HUES64 (cell line): ENCODE measurements around the gene PTPRC.

Experiments used
- H3K27ac ChIP-seq: 2 replicates; pipeline ENCODE4 v1.7.0; 2013; ENCODE audit warnings: low read depth, low read length, inconsistent platforms
- H3K27me3 ChIP-seq: 2 replicates; pipeline ENCODE4 v1.6.1; 2013; ENCODE audit warnings: mild to moderate bottlenecking, low read length; ENCODE audit not compliant: insufficient read depth
- H3K36me3 ChIP-seq: 2 replicates; pipeline ENCODE4 v1.6.1; 2013; ENCODE audit warnings: mild to moderate bottlenecking, low read length; ENCODE audit not compliant: insufficient read depth
- H3K4me1 ChIP-seq: 2 replicates; pipeline ENCODE4 v1.6.1; 2013; ENCODE audit warnings: mild to moderate bottlenecking, low read length, moderate library complexity; ENCODE audit not compliant: insufficient read depth
- H3K4me3 ChIP-seq: 2 replicates; pipeline ENCODE4 v1.5.1; 2013; ENCODE audit warnings: mild to moderate bottlenecking, low read length, moderate library complexity
- H3K9ac ChIP-seq: 2 replicates; pipeline ENCODE4 v1.6.1; 2013; ENCODE audit warnings: mild to moderate bottlenecking, low read depth, low read length
- H3K9me3 ChIP-seq: 2 replicates; pipeline ENCODE4 v1.6.1; 2013; ENCODE audit warnings: low read depth, low read length; ENCODE audit not compliant: insufficient read depth
- WGBS: fragments of 150-250, 120-280 bp; methylation state at CpG from one replicate; pipeline ENCODE4 v1.1.7; 2013; ENCODE audit warnings: missing lambda C conversion rate; 5-methylcytosine and 5-hydroxymethylcytosine counted together

The PTPRC gene

DNA sequence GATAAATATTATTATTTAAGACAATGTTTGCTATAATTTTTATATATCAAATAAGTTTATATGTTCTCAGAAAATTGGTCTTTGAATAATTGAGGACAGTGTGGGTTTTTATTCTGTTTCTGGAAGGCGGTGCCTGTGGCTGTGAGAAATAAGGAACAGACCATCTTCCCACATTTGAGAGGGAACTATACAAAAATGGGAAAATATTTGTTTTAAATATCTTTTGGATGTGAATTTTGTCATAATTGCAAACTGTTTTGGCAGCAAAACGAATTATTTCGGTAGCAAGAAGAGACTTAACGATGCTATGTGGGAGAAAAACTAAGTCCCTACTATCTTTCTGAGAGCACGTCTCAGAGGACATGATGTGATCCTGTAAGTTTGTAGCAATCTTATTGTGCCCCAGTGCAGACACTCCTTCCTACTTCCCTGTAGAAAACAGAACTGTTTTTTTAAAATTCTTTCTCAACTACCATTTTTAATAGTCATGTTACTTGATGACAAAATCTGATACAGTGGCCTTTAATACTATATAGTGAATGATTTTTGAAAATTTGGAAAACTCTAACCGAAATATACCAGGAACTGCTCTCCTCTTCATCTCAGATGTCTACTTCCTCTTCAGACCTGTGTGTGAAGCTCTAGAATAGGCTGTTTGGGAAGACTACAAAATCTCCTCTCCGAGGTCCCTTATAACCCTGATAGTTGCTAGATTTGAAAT, 25.4 kb downstream of the PTPRC start:
- Histone ChIP-seq H3K27me3 (no peaks in the 10 kb centered on the region), H3K4me3 (no peak overlapping the region), H3K9me3 (no peaks in the 10 kb centered on the region), H3K9ac (no peak overlapping the region), H3K27ac (no peak overlapping the region), H3K4me1 (peaks cover 3% of the 10 kb centered on the region; the same call in 1 of the 2 replicates), H3K36me3 (no peaks in the 10 kb centered on the region)
- WGBS, result 96% methylated on average over 5 of the region's 7 CpGs

DNA sequence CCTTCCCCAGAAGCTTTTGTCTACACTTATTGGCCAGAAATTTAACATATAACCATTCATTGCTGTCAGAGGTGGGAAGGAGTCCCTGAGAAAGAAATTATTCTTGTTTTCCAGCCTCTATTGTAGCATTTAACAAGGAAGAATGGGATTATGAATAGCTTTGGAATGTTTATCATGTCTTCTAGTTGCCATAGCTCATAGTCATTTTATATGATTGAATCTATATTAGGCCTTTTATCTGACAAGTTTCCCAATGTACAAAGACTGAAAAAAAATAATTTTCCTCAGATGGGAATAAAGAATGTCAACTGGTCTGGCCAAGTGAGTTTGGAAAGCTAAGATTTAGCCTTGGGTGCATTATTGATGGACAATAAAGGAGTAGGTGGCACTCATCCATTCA, 28.3 kb downstream of the PTPRC start:
- no peak overlapping the region for H3K4me3 ChIP-seq
- no peak overlapping the region for H3K9ac ChIP-seq
- peaks cover 3% of the 10 kb centered on the region; the same call in 1 of the 2 replicates for H3K4me1 ChIP-seq
- no peaks in the 10 kb centered on the region for H3K9me3 ChIP-seq
- H3K27ac ChIP-seq, result no peak overlapping the region
- H3K27me3 ChIP-seq, result no peaks in the 10 kb centered on the region
- no peaks in the 10 kb centered on the region for H3K36me3 ChIP-seq

DNA sequence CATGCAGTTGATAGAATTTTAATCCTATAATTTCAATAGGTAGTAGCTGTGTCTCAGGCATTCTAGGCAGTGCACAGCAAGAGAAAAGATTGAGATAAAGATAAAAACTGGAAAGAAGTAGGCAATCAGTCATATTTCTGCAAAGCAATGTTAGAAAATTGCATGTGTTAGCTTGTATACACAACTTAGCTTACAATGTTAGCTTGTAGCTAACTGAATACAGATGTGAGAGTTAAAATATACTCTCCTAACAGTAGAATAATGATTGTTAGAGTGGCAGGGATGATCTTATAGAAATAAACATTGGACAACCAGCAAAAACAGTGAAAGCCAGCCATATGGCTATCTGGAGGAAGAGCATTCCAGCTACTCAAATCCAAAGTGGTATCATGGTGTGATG, 29.0 kb downstream of the PTPRC start:
- H3K4me1 ChIP-seq, result peaks cover 4% of the 10 kb centered on the region; the same call in 1 of the 2 replicates
- no peak overlapping the region for H3K4me3 ChIP-seq
- no peaks in the 10 kb centered on the region for H3K27me3 ChIP-seq
- no peak overlapping the region for H3K27ac ChIP-seq
- no peaks in the 10 kb centered on the region for H3K36me3 ChIP-seq
- no peak overlapping the region for H3K9ac ChIP-seq
- no peaks in the 10 kb centered on the region for H3K9me3 ChIP-seq

DNA sequence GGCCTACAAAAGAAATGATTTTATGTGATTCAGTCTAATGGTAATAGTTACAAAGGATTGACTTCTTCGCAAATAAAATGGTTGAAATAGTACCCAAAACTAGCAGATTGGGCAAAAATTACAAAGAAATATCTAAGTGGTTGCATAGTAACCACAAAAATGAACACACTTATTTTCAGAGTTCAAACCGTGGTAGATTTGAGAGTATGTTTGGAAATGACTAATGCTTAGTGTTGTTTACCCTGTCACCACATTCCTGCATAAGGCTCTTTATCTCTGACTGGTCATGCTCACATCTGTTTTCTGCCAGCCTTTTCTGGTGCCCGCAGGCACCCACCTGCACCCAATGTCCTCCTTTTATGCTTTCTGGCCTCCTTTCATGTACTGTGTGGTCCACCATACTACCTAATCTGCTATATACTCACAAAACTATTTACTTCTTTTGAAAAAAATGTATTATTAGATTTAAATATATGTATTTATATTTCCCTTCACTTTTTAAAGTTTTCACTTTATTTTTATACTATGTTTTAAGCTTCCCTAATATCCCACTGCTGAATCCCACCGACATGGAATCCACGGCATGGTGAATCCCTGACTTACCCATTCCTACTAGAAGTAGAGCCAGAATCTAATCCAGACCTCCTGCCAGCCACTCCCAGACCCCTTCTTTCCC, 30.3 kb downstream of the PTPRC start:
- no peak overlapping the region for H3K9ac ChIP-seq
- H3K4me1 ChIP-seq, result peaks cover 6% of the 10 kb centered on the region; the same call in 1 of the 2 replicates
- no peaks in the 10 kb centered on the region for H3K9me3 ChIP-seq
- H3K36me3 ChIP-seq, result no peaks in the 10 kb centered on the region
- no peaks in the 10 kb centered on the region for H3K27me3 ChIP-seq
- H3K4me3 ChIP-seq, result no peak overlapping the region
- no peak overlapping the region for H3K27ac ChIP-seq
- 92% methylated on average over 4 of the region's 5 CpGs for WGBS

DNA sequence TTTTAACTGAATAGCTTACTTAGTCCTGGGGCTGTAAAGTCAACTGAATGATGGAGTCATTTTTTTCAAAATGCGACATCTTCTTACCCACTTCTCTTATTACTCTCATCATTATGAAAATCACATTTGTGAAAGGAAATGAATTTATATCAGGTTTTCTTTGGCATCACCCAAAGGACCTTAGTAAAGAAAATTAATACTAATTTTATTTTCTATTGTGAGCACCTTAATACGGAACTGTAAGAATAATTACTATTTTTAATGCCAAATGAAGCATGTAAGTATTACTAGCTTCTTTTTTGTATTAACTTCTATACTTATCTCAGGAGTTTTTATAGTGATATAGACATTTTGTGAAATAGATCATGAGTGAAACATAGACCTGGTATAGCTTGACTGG, 30.9 kb downstream of the PTPRC start:
- H3K9ac ChIP-seq, result no peak overlapping the region
- H3K4me3 ChIP-seq, result no peak overlapping the region

DNA sequence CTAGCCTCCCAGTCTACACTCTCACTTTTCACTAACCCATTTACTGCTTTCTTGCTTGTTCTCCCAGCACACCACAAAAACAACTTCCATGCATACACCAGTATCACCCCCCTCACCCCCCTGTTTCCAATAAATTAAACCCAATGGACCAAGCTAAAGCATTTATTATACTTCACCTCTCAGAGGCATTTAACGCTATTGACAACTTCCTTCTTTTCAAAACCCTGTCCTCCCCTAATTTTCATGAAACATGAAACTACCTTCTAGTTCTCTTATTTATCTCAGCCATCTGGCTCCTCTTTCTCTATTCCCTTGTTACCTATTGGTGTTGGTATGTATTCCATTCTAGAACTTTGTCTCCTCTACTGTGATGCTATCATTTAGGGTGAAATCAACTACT, 32.3 kb downstream of the PTPRC start:
- Histone ChIP-seq H3K27ac (no peak overlapping the region), H3K9me3 (no peaks in the 10 kb centered on the region), H3K36me3 (no peaks in the 10 kb centered on the region), H3K9ac (no peak overlapping the region), H3K4me3 (no peak overlapping the region), H3K4me1 (peaks cover 6% of the 10 kb centered on the region; the same call in 1 of the 2 replicates), H3K27me3 (no peaks in the 10 kb centered on the region)
- WGBS, result 95% methylated on average over 1 of the region's 1 CpG

More for the DNA sequence above, 30.9 kb downstream of the PTPRC start:
- Histone ChIP-seq H3K4me1 (peaks cover 6% of the 10 kb centered on the region; the same call in 1 of the 2 replicates), H3K36me3 (no peaks in the 10 kb centered on the region), H3K27ac (no peak overlapping the region), H3K9me3 (no peaks in the 10 kb centered on the region), H3K27me3 (no peaks in the 10 kb centered on the region)
- WGBS, result no CpG with 5 or more reads among the region's 2 CpGs

DNA sequence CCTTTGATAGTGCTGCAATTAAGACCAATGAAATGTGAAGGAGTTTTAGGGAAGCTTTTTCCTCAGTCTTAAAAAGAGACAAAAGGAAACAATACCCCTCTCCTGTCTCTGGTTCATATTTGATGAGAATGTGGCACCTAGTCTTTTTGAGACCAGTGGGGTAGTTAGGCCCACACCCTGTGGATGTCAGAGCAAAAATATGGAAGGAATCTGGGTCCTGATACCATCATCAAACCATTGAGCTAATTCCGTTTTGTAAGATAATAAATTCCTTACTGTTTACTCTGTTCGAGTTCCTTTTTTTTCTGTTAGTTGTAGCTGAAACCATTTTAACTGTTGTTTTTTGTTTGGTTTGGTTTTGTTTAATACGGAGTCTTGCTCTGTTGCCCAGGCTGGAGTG, 33.3 kb downstream of the PTPRC start:
- Histone ChIP-seq H3K36me3 (no peaks in the 10 kb centered on the region), H3K9me3 (no peaks in the 10 kb centered on the region), H3K9ac (no peak overlapping the region), H3K27ac (no peak overlapping the region), H3K27me3 (no peaks in the 10 kb centered on the region), H3K4me1 (peaks cover 6% of the 10 kb centered on the region; the same call in 1 of the 2 replicates), H3K4me3 (no peak overlapping the region)
- WGBS, result 100% methylated on average over 3 of the region's 3 CpGs

DNA sequence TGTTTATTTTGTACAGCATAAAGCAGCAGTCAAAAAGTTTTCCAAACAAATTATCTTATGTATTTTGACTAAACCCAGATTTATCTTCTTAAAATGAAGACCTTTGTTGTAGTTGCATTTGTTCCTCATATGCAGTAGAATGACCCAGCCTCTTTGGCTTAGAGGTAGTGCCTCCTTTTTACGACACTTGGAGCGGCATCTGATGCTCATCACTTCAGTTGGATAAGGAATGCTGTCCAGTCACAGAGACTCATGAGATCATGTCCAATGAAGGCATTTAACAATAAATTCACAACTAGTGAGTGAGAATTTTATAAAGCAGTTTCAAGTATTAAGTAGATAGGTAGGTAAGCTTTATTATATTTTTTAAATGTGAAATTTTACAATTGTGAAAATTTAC, 35.2 kb downstream of the PTPRC start:
- Histone ChIP-seq H3K27ac (no peak overlapping the region), H3K4me3 (no peak overlapping the region), H3K27me3 (no peaks in the 10 kb centered on the region), H3K9me3 (no peaks in the 10 kb centered on the region), H3K4me1 (peaks cover 4% of the 10 kb centered on the region; the same call in 1 of the 2 replicates), H3K9ac (no peak overlapping the region), H3K36me3 (no peaks in the 10 kb centered on the region)
- 90% methylated on average over 2 of the region's 2 CpGs for WGBS

DNA sequence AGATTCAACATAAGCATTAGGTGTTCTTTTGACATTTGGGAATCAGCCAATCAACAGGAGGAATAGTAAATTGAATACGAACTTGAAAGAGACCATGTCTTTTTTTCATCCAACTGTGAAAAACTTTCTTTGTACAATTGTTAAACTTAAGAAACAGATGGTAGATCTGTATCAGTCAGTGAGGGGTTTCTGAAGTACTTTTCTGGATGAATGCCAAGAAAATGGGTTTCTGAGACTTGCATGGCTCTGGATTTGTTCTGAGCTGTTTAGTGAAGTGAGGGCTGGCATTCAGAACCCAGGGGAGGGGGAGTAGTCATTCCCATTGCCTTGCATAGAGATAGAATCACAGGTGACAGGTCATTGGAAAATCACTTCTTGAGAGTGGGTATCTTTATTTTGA, 37.4 kb downstream of the PTPRC start:
- Histone ChIP-seq H3K4me1 (0 out of 2 replicates have a peak, but pooled peaks cover 4% of the 10 kb centered on the region), H3K36me3 (no peaks in the 10 kb centered on the region), H3K9me3 (no peaks in the 10 kb centered on the region), H3K27ac (no peak overlapping the region), H3K4me3 (no peak overlapping the region), H3K9ac (no peak overlapping the region), H3K27me3 (no peaks in the 10 kb centered on the region)
- WGBS, result 100% methylated on average over 1 of the region's 1 CpG

DNA sequence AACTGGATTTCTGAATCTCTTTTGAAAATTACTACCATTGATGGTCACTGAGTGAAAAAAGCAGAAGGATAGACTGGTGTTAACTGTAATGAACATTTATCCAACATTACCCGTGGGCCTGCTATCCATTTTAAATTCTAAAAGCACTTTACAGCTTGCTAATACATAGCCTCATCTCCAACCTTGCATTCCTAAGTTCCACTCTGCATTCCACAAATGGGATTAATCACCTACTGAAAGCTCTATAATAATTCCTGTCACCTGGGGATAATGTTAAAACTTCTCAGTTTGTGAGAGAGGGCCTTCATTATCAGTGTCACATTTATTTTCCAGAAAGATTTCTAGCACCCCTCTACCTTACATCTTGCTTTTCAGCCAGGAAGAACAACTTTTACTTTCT, 38.2 kb downstream of the PTPRC start:
- no peaks in the 10 kb centered on the region for H3K36me3 ChIP-seq
- H3K27ac ChIP-seq, result no peak overlapping the region
- H3K4me1 ChIP-seq, result peaks cover 10% of the 10 kb centered on the region; the same call in 1 of the 2 replicates
- no peaks in the 10 kb centered on the region for H3K27me3 ChIP-seq
- WGBS, result 97% methylated on average over 1 of the region's 1 CpG
- H3K4me3 ChIP-seq, result no peak overlapping the region
- H3K9me3 ChIP-seq, result no peaks in the 10 kb centered on the region
- H3K9ac ChIP-seq, result no peak overlapping the region

DNA sequence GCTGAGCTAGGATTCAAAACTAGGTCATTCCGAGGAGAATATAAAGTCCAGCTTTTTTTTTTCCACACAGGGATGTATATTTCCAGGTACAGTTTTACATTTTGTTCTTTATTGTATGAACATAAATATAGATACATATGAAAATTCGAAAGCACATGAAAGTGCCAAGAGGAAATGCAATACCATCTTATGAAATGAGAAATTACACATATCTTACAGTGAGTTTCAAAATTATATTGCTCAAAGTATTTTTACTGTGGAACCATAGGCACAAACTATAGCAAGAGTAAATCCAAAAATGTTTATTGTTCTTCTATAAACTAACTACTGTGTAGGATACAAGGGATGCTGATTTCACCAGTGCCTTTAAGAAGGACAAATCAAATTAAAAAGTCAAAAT, 39.0 kb downstream of the PTPRC start:
- no peaks in the 10 kb centered on the region for H3K27me3 ChIP-seq
- no peak overlapping the region for H3K9ac ChIP-seq
- no peaks in the 10 kb centered on the region for H3K9me3 ChIP-seq
- no peaks in the 10 kb centered on the region for H3K36me3 ChIP-seq
- peaks cover 13% of the 10 kb centered on the region; the same call in 1 of the 2 replicates for H3K4me1 ChIP-seq
- WGBS, result 100% methylated on average over 1 of the region's 2 CpGs
- no peak overlapping the region for H3K27ac ChIP-seq
- H3K4me3 ChIP-seq, result no peak overlapping the region
